ENCODE data around the gene UPK1A. TPM values are rescaled to one million over a fixed set of nuclear protein-coding genes. Genes with fewer than 3 reads are reported as not detected.
"Not testable (repeated sequence)": the region's sequence is repeated elsewhere in the genome, so short reads cannot be mapped to it uniquely, and the experiment has no call there.

The UPK1A gene
- total RNA-seq, 1 donor from 2014 or later = 0.49 TPM

GRCh38 chr19:35718345-35719041 lies 52.2 kb downstream of the UPK1A start:
- no peak for DNase-seq

GRCh38 chr19:35719402-35720162 lies 53.3 kb downstream of the UPK1A start:
- DNase-seq = no peak

DNA sequence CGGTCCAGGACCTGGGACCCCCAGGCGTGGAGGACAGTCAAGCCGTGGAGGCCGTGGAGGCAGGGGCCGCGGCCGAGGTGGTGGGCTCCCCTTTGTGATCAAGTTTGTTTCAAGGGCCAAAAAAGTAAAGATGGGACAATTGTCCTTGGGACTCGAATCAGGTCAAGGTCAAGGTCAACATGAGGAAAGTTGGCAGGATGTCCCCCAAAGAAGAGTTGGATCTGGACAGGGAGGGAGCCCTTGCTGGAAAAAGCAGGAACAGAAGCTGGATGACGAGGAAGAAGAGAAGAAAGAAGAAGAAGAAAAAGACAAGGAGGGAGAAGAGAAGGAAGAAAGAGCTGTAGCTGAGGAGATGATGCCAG lies 53.8 kb downstream of the UPK1A start:
- DNase-seq = no peak

GRCh38 chr19:35720648-35721047 lies 54.3 kb downstream of the UPK1A start:
- DNase-seq = no peak

DNA sequence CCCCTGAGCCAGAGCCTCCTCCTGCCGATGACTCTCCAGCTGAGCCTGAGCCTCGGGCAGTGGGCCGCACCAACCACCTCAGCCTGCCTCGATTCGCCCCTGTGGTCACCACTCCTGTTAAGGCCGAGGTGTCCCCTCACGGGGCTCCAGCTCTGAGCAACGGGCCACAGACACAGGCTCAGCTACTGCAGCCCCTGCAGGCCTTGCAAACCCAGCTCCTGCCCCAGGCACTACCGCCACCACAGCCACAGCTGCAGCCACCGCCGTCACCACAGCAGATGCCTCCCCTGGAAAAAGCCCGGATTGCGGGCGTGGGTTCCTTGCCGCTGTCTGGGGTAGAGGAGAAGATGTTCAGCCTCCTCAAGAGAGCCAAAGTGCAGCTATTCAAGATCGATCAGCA lies 55.1 kb downstream of the UPK1A start:
- no peak for DNase-seq

- no peak for DNase-seq
Measured at GRCh38 chr19:35722461-35722860, 56.1 kb downstream of the UPK1A start.

GRCh38 chr19:35722897-35723296 lies 56.6 kb downstream of the UPK1A start:
- no peak for DNase-seq

DNA sequence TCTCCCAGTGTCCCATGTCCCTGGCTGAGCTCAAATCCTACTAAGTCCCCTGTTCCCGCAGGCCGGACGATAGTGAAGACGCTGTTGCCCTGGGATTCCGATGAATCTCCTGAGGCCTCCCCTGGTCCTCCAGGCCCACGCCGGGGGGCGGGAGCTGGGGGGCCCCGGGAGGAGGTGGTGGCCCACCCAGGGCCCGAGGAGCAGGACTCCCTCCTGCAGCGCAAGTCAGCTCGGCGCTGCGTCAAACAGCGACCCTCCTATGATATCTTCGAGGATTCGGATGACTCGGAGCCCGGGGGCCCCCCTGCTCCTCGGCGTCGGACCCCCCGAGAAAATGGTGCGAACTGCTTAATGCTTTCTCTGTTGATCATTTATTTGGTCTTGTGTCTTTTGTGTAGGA lies 57.4 kb downstream of the UPK1A start:
- no peak for DNase-seq

- not testable (repeated sequence) for DNase-seq
Measured at GRCh38 chr19:35724132-35724531, 57.8 kb downstream of the UPK1A start.

GRCh38 chr19:35724560-35724959 lies 58.2 kb downstream of the UPK1A start:
- no peak for DNase-seq

- no peak for DNase-seq
Measured at GRCh38 chr19:35725216-35725861, 59.0 kb downstream of the UPK1A start.

- DNase-seq = no peak
Measured at GRCh38 chr19:35727053-35727955, 61.0 kb downstream of the UPK1A start.

Other genes starting within 250 kb of the UPK1A start
- 0.99 TPM for gene FFAR2, start 218.3 kb upstream of the UPK1A start, total RNA-seq
- 579 TPM for gene KRTDAP, start 176.1 kb upstream of the UPK1A start, total RNA-seq
- gene DMKN, start 152.9 kb upstream of the UPK1A start, total RNA-seq = 456 TPM
- gene SBSN, start 138.2 kb upstream of the UPK1A start, total RNA-seq = 197 TPM
- gene GAPDHS, start 133.1 kb upstream of the UPK1A start, total RNA-seq = 0.20 TPM
- gene TMEM147, start 120.9 kb upstream of the UPK1A start, total RNA-seq = 41.2 TPM
- not detected for gene ATP4A, start 102.9 kb upstream of the UPK1A start, total RNA-seq
- gene PMIS2, start 80.3 kb upstream of the UPK1A start, total RNA-seq = not detected
- gene HAUS5, start 53.8 kb upstream of the UPK1A start, total RNA-seq = 6.9 TPM
- gene RBM42, start 37.5 kb upstream of the UPK1A start, total RNA-seq = 21.8 TPM
- 0.79 TPM for gene ETV2, start 24.8 kb upstream of the UPK1A start, total RNA-seq
- gene COX6B1, start 18.2 kb upstream of the UPK1A start, total RNA-seq = 238 TPM
- gene ZBTB32, start 38.0 kb downstream of the UPK1A start, total RNA-seq = not detected
- 11.8 TPM for gene KMT2B, start 51.5 kb downstream of the UPK1A start, total RNA-seq
- gene IGFLR1, start 75.9 kb downstream of the UPK1A start, total RNA-seq = 1.2 TPM
- gene U2AF1L4, start 78.9 kb downstream of the UPK1A start, total RNA-seq = 5.9 TPM
- gene PSENEN, start 79.1 kb downstream of the UPK1A start, total RNA-seq = 10.1 TPM
- gene LIN37, start 82.1 kb downstream of the UPK1A start, total RNA-seq = 4.2 TPM
- 18.4 TPM for gene HSPB6, start 90.5 kb downstream of the UPK1A start, total RNA-seq
- gene PROSER3, start 91.7 kb downstream of the UPK1A start, total RNA-seq = 4.5 TPM
- gene ARHGAP33, start 109.0 kb downstream of the UPK1A start, total RNA-seq = 5.1 TPM
- not detected for gene PRODH2, start 146.3 kb downstream of the UPK1A start, total RNA-seq
- not detected for gene NPHS1, start 186.0 kb downstream of the UPK1A start, total RNA-seq
- gene KIRREL2, start 190.4 kb downstream of the UPK1A start, total RNA-seq = 0.10 TPM
- 3.0 TPM for gene APLP1, start 202.1 kb downstream of the UPK1A start, total RNA-seq
- gene NFKBID, start 234.0 kb downstream of the UPK1A start, total RNA-seq = 12.0 TPM
- 2.7 TPM for gene HCST, start 236.0 kb downstream of the UPK1A start, total RNA-seq
- gene TYROBP, start 241.8 kb downstream of the UPK1A start, total RNA-seq = 14.1 TPM